ENCODE results near the gene OAF.

DNA sequence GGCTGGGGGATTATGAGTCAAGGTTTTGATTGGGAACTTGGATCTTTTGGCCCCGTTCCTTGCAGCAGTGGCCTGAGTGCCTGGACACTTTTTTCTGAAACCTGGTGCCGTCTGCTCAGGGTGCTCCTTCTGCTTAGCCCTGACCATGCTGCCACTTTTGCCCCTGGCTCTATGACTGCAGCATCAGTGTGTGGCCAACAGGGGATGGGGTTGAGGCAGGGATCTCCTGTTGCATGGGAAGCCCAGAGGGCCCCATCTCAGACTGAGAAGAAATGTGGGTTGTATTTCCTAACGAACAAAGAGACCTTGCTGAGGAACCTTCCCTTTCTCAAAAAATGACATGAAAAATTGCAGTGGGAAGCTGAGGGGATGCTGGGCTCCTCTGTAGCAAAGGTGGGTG, 47.8 kb downstream of the OAF start:
- TF ChIP-seq POLR2AphosphoS5 (IDR thresholded peaks at IDR 0.05): no peak
- no peak for TF ChIP-seq CTCF (IDR thresholded peaks at IDR 0.05 in 8 of 11, conservative IDR thresholded peaks at IDR 0.05 in 3 of 11)

Data from spleen (tissue), 7 donors.